Measurements from ENCODE around the gene IGF1.

Gene IGF1

DNA sequence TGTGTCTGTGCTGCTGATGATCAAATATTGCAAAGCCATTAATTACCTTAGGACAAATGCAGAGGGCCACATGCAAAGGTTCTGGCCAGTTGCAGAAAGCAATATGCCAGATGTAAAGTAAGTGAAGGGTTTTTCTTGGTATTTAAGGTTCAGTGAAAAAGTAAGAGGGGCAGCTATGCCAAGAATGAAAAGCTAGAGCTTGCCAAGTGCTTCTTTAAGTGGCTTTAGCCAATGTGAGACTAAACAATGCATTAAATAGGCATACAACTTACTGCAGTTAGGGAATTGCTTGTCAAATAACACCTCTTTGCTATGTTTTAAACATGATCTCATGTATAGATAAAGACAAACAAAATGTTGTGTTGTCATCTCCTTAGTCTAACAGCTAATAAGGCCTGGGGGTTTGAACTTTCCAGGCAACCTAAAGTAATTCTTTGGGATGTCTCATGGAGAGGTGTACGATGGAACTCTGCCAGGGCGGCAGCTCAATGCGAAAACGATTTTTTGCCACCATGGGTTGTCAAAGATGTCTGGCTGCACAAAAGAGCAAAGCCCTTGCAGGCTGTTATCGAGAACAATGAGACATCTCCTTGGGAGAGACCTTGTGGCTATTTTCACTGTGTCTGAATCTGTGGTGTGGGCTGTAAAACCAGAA lies 12.0 kb downstream of the IGF1 start:
- DNase-seq (ENCODE audit: low read depth): no peak
- no peak for TF ChIP-seq CTCF (conservative IDR thresholded peaks at IDR 0.05; ENCODE audit: control insufficient read depth, insufficient read depth, low read depth, low read length)
- no peak overlapping the region for H3K4me3 ChIP-seq (ENCODE audit: control insufficient read depth, low read depth, low read length)

DNA sequence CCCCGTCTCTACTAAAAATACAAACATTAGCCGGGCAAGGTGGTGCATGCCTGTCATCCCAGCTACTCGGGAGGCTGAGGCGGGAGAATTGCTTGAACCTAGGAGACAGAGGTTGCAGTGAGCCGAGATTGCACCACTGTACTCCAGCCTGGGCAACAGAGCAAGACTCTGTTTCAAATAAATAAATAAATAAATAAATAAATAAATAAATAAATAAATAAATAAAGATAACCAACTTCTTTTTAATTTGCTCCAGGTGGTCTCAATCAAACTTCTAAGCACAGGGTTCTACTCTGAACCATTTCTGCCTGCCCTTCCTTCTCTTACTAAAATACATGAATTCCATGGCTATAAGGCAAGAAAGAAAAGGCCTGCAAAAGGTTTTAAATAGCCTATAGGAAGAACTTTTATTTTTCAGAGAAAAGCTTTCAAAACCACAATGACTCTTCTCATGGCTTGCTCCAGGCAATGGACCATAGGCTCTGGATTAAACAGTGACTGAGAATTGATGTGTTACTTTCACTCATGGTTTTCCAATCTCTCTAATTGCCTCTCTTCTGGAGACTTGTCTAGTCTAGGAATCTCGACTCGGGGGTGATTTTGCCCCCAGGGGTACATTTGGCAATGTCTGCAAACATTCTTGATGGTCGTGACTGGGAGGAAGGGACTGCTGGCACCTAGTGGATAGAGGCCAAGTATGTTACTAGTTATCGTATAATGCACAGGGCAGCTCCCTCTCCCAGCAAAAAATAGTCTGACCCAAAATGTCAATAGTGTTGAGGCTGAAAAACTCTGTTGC lies 14.4 kb downstream of the IGF1 start:
- no peak overlapping the region for H3K4me3 ChIP-seq (ENCODE audit: control insufficient read depth, low read depth, low read length)
- DNase-seq (ENCODE audit: low read depth): no peak
- TF ChIP-seq CTCF (conservative IDR thresholded peaks at IDR 0.05; ENCODE audit: control insufficient read depth, insufficient read depth, low read depth, low read length): no peak

- DNase-seq (ENCODE audit: low read depth): no peak
- no peak overlapping the region for H3K4me3 ChIP-seq (ENCODE audit: control insufficient read depth, low read depth, low read length)
- TF ChIP-seq CTCF (conservative IDR thresholded peaks at IDR 0.05; ENCODE audit: control insufficient read depth, insufficient read depth, low read depth, low read length): no peak
Measured at GRCh38 chr12:102463659-102464249, 16.6 kb downstream of the IGF1 start.

DNA sequence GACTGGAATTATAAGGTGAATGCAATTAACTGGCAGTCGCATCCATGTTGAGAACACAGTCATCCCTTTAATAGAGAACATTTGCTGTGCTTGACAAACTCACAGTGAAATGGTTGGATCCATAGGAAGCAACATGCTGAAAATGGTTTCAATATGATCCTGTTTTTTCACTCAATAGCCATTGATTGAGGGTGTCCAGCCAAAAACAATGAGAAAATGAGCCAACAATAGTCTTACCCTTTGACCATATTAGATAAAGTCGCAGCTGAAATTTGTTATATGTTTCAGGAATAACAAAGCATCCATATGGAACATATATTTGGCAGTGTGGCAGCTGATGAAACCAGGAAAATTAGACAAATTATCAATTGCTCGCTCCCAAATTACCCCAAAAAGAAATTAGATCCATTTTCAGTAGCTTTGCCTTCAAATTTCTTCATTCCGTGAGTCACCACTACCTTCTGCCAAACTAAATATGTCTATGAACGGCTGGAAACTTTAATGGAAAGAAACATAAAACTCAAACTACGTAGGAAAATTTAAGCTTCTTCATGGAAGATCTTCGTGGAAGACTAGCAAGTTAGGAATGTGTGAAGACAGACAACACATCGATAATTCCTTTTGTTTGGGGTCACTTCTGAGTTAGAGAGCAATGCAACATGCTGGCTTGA lies 17.4 kb downstream of the IGF1 start:
- peak; percentile 85 for DNase-seq (ENCODE audit: low read depth)
- no peak overlapping the region for H3K4me3 ChIP-seq (ENCODE audit: control insufficient read depth, low read depth, low read length)
- TF ChIP-seq CTCF (conservative IDR thresholded peaks at IDR 0.05; ENCODE audit: control insufficient read depth, insufficient read depth, low read depth, low read length): no peak

- H3K4me3 ChIP-seq (ENCODE audit: control insufficient read depth, low read depth, low read length): no peak overlapping the region
- peak; percentile 54 for DNase-seq (ENCODE audit: low read depth)
- TF ChIP-seq CTCF (conservative IDR thresholded peaks at IDR 0.05; ENCODE audit: control insufficient read depth, insufficient read depth, low read depth, low read length): no peak
Measured at GRCh38 chr12:102462386-102462785, 18.0 kb downstream of the IGF1 start.

- DNase-seq (ENCODE audit: low read depth): no peak
- H3K4me3 ChIP-seq (ENCODE audit: control insufficient read depth, low read depth, low read length): no peak overlapping the region
- no peak for TF ChIP-seq CTCF (conservative IDR thresholded peaks at IDR 0.05; ENCODE audit: control insufficient read depth, insufficient read depth, low read depth, low read length)
Measured at GRCh38 chr12:102461501-102461900, 18.9 kb downstream of the IGF1 start.
